ENCODE results near the gene USP40.

USP40 gene

DNA sequence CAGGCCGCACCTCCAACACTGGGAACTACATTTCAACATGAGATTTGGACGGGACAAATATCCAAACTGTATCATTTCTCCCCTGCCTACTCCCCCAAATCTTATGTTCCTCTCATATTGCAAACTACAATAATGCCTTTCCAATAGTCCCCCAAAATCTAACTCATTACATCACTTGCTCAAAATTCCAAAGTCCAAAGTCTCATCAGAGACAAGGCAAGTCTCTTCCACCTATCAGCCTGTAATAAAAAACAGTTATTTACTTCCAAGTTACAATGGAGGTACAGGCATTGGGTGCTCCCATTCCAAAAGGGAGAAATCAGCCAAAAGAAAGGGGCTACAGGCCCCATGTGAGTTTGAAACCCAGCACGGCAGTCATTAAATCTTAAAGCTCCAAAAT lies 38.2 kb upstream of the USP40 start:
- TF ChIP-seq, protein P1, sequence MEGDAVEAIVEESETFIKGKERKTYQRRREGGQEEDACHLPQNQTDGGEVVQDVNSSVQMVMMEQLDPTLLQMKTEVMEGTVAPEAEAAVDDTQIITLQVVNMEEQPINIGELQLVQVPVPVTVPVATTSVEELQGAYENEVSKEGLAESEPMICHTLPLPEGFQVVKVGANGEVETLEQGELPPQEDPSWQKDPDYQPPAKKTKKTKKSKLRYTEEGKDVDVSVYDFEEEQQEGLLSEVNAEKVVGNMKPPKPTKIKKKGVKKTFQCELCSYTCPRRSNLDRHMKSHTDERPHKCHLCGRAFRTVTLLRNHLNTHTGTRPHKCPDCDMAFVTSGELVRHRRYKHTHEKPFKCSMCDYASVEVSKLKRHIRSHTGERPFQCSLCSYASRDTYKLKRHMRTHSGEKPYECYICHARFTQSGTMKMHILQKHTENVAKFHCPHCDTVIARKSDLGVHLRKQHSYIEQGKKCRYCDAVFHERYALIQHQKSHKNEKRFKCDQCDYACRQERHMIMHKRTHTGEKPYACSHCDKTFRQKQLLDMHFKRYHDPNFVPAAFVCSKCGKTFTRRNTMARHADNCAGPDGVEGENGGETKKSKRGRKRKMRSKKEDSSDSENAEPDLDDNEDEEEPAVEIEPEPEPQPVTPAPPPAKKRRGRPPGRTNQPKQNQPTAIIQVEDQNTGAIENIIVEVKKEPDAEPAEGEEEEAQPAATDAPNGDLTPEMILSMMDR (IDR thresholded peaks at IDR 0.05; ENCODE audit: insufficient read depth, low read length, poor library complexity, severe bottlenecking) = no peak
- no peak for TF ChIP-seq EZH2phosphoT487 (conservative IDR thresholded peaks at IDR 0.05; ENCODE audit: low read length)
- no peak overlapping the region for H2AFZ ChIP-seq (ENCODE audit: low read depth, low read length, severe bottlenecking)

DNA sequence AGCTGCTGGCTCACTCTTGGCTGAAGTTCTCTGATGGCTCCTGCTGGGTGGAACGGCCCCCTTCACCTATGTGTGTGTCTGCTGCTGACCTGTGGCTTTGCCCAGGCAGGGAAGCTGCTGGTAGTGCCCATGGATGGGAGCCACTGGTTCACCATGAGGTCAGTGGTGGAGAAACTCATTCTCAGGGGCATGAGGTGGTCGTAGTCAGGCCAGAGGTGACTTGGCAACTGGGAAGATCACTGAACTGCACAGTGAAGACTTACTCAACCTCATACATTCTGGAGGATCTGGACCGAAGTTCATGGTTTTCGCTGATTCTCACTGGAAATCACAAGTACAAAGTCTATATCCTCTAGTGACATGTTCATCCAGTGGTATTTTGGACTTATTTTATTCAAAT lies 36.9 kb upstream of the USP40 start:
- Histone ChIP-seq H3K36me3 (ENCODE audit: low read length) (no peaks in the 10 kb centered on the region), H3K27me3 (ENCODE audit: low read length) (no peaks in the 10 kb centered on the region), H2AFZ (ENCODE audit: low read depth, low read length, severe bottlenecking) (no peak overlapping the region), H3K4me3 (ENCODE audit: insufficient read depth, low read length, poor library complexity, severe bottlenecking) (no peak overlapping the region), H3K9me3 (ENCODE audit: insufficient read depth, low read length) (no peaks in the 10 kb centered on the region), H4K20me1 (ENCODE audit: low read depth, low read length) (no peaks in the 10 kb centered on the region), H3F3A (ENCODE audit: insufficient read depth) (no peaks in the 10 kb centered on the region), H3K79me2 (ENCODE audit: insufficient read depth, low read length) (no peaks in the 10 kb centered on the region), H3K4me2 (ENCODE audit: low read depth, low read length, poor library complexity, severe bottlenecking) (no peak overlapping the region), H3K9ac (ENCODE audit: low read length) (no peak overlapping the region), H3K9me2 (replicated peaks; ENCODE audit: insufficient read depth, low read length) (no peaks in the 10 kb centered on the region), H3K27ac (ENCODE audit: low read depth, low read length) (no peak overlapping the region)
- TF ChIP-seq, protein P1 (IDR thresholded peaks at IDR 0.05; ENCODE audit: insufficient read depth, low read length, poor library complexity, severe bottlenecking) = no peak
- TF ChIP-seq EZH2phosphoT487 (conservative IDR thresholded peaks at IDR 0.05; ENCODE audit: low read length) = no peak

More for the DNA sequence above, 38.2 kb upstream of the USP40 start:
- no peak overlapping the region for H3K27ac ChIP-seq (ENCODE audit: low read depth, low read length)
- H3K9ac ChIP-seq (ENCODE audit: low read length) = no peak overlapping the region
- no peak overlapping the region for H3K4me2 ChIP-seq (ENCODE audit: low read depth, low read length, poor library complexity, severe bottlenecking)
- H4K20me1 ChIP-seq (ENCODE audit: low read depth, low read length) = no peaks in the 10 kb centered on the region
- H3F3A ChIP-seq (ENCODE audit: insufficient read depth) = no peaks in the 10 kb centered on the region
- no peaks in the 10 kb centered on the region for H3K9me2 ChIP-seq (replicated peaks; ENCODE audit: insufficient read depth, low read length)
- H3K4me3 ChIP-seq (ENCODE audit: insufficient read depth, low read length, poor library complexity, severe bottlenecking) = no peak overlapping the region
- no peaks in the 10 kb centered on the region for H3K27me3 ChIP-seq (ENCODE audit: low read length)
- no peaks in the 10 kb centered on the region for H3K79me2 ChIP-seq (ENCODE audit: insufficient read depth, low read length)
- H3K9me3 ChIP-seq (ENCODE audit: insufficient read depth, low read length) = no peaks in the 10 kb centered on the region
- H3K36me3 ChIP-seq (ENCODE audit: low read length) = no peaks in the 10 kb centered on the region

DNA sequence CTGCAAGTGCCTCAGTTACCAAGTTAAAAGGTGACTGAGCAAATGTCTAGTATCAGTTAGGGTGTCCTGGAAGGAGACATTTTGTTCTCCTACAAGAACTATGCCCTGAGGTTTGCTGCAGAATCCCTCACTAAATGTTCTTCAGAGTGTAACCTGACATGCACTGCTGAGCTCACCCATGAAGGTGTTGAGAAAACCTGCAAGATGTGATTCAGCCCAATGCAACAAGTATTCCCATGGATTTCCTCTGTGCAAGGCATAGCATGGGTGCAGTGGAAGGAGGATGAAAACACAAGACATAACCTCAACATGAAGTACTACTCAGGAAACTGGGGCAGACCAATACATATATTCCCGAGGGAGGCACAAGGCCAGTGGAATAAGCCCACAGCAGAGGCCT lies 35.5 kb upstream of the USP40 start:
- H3K79me2 ChIP-seq (ENCODE audit: insufficient read depth, low read length) = no peaks in the 10 kb centered on the region
- no peak overlapping the region for H3K27ac ChIP-seq (ENCODE audit: low read depth, low read length)
- H3K27me3 ChIP-seq (ENCODE audit: low read length) = no peaks in the 10 kb centered on the region
- no peaks in the 10 kb centered on the region for H3K9me3 ChIP-seq (ENCODE audit: insufficient read depth, low read length)
- H2AFZ ChIP-seq (ENCODE audit: low read depth, low read length, severe bottlenecking) = no peak overlapping the region
- H3K9ac ChIP-seq (ENCODE audit: low read length) = no peak overlapping the region
- H3K4me2 ChIP-seq (ENCODE audit: low read depth, low read length, poor library complexity, severe bottlenecking) = no peak overlapping the region
- no peaks in the 10 kb centered on the region for H3K9me2 ChIP-seq (replicated peaks; ENCODE audit: insufficient read depth, low read length)
- no peak overlapping the region for H3K4me3 ChIP-seq (ENCODE audit: insufficient read depth, low read length, poor library complexity, severe bottlenecking)
- no peaks in the 10 kb centered on the region for H3F3A ChIP-seq (ENCODE audit: insufficient read depth)
- no peaks in the 10 kb centered on the region for H4K20me1 ChIP-seq (ENCODE audit: low read depth, low read length)
- no peaks in the 10 kb centered on the region for H3K36me3 ChIP-seq (ENCODE audit: low read length)
- no peak for TF ChIP-seq EZH2phosphoT487 (conservative IDR thresholded peaks at IDR 0.05; ENCODE audit: low read length)

GRCh38 chr2:233600386-233600785 lies 33.8 kb upstream of the USP40 start:
- Histone ChIP-seq H3K9me3 (ENCODE audit: insufficient read depth, low read length) (no peaks in the 10 kb centered on the region), H3K4me2 (ENCODE audit: low read depth, low read length, poor library complexity, severe bottlenecking) (no peak overlapping the region), H3K79me2 (ENCODE audit: insufficient read depth, low read length) (no peaks in the 10 kb centered on the region), H2AFZ (ENCODE audit: low read depth, low read length, severe bottlenecking) (no peak overlapping the region), H3K4me3 (ENCODE audit: insufficient read depth, low read length, poor library complexity, severe bottlenecking) (no peak overlapping the region), H3K9ac (ENCODE audit: low read length) (no peak overlapping the region), H3K9me2 (replicated peaks; ENCODE audit: insufficient read depth, low read length) (no peaks in the 10 kb centered on the region), H3K27ac (ENCODE audit: low read depth, low read length) (no peak overlapping the region), H4K20me1 (ENCODE audit: low read depth, low read length) (no peaks in the 10 kb centered on the region), H3K27me3 (ENCODE audit: low read length) (no peaks in the 10 kb centered on the region), H3K36me3 (ENCODE audit: low read length) (no peaks in the 10 kb centered on the region), H3F3A (ENCODE audit: insufficient read depth) (no peaks in the 10 kb centered on the region)
- TF ChIP-seq, protein P1 (IDR thresholded peaks at IDR 0.05; ENCODE audit: insufficient read depth, low read length, poor library complexity, severe bottlenecking) = no peak
- TF ChIP-seq EZH2phosphoT487 (conservative IDR thresholded peaks at IDR 0.05; ENCODE audit: low read length) = no peak
